HEK293 (cell line): ENCODE results near the gene CYTH4.

Source experiments
- CTCF ChIA-PET: fragments of 350-600 bp; formaldehyde crosslinking; extraction: SDS; loops from one replicate; lab custom pipeline; 2021; ENCODE audit warnings: antibody characterized with exemption; lab: Yijun Ruan, JAX
- POLR2A ChIA-PET: fragments of 300-600 bp; formaldehyde crosslinking; extraction: SDS; loops from one replicate; lab custom pipeline; 2020; ENCODE audit warnings: antibody characterized with exemption, inconsistent platforms; lab: Yijun Ruan, JAX
- H3K27ac ChIP-seq: fragments of 200-500 bp; sonication (Bioruptor generic); 2 replicates; pipeline ENCODE4 v1.5.1; 2014; ENCODE audit warnings: low read depth, low read length, control low read depth, inconsistent platforms; ENCODE audit errors: extremely low read depth
- H3K36me3 ChIP-seq, 2 experiments: fragments of 200-500 bp in 1 of 2; sonication (Bioruptor generic) in 1 of 2; 1 replicate in 1 of 2; 2 replicates in 1 of 2; pipeline ENCODE4 v1.5.1; 2014 to 2017; ENCODE audit warnings: inconsistent platforms in 2 of 2, low read length in 2 of 2; ENCODE audit not compliant: control insufficient read depth in 2 of 2, insufficient read depth in 1 of 2
- H3K4me1 ChIP-seq: fragments of 200-500 bp; sonication (Bioruptor generic); 2 replicates; pipeline ENCODE4 v1.5.1; 2014; ENCODE audit warnings: mild to moderate bottlenecking, low read length, inconsistent platforms; ENCODE audit not compliant: control insufficient read depth, insufficient read depth
- H3K4me3 ChIP-seq: 2 replicates; pipeline ENCODE4 v1.5.1; 2011; ENCODE audit warnings: low read depth, mild to moderate bottlenecking, control low read depth, low read length, moderate library complexity
- H3K9me3 ChIP-seq: fragments of 200-500 bp; sonication (Bioruptor generic); 2 replicates; pipeline ENCODE4 v1.5.1; 2014; ENCODE audit warnings: low read depth, low read length, inconsistent platforms; ENCODE audit not compliant: control insufficient read depth, insufficient read depth
- GLIS1 ChIP-seq: fragments of 450-650 bp; formaldehyde crosslinking; IDR thresholded peaks from 2 replicates; pipeline ENCODE4 v1.5.1; 2016; ENCODE audit warnings: missing biosample characterization, missing genetic modification characterization
- KLF17 ChIP-seq: fragments of 450-650 bp; formaldehyde crosslinking; IDR thresholded peaks from 2 replicates; pipeline ENCODE4 v1.5.1; 2016; ENCODE audit warnings: missing biosample characterization, missing genetic modification characterization
- SALL2 ChIP-seq: fragments of 450-650 bp; formaldehyde crosslinking; IDR thresholded peaks from 2 replicates; pipeline ENCODE4 v1.5.0; 2017; ENCODE audit warnings: missing biosample characterization, mild to moderate bottlenecking, missing genetic modification characterization, borderline replicate concordance
- ZBTB17 ChIP-seq: fragments of 450-650 bp; formaldehyde crosslinking; IDR thresholded peaks from 2 replicates; pipeline ENCODE4 v1.5.1; 2016; ENCODE audit warnings: missing biosample characterization, missing genetic modification characterization
- ZIC2 ChIP-seq: fragments of 450-650 bp; formaldehyde crosslinking; IDR thresholded peaks from 2 replicates; pipeline ENCODE4 v1.5.1; 2016; ENCODE audit warnings: missing biosample characterization, missing genetic modification characterization
- ZNF10 ChIP-seq: fragments of 450-650 bp; formaldehyde crosslinking; IDR thresholded peaks from 2 replicates; pipeline ENCODE4 v1.5.1; 2017; ENCODE audit warnings: missing biosample characterization, missing genetic modification characterization
- ZNF211 ChIP-seq: fragments of 450-650 bp; formaldehyde crosslinking; IDR thresholded peaks from 2 replicates; pipeline ENCODE4 v1.5.1; 2016; ENCODE audit warnings: low read depth, missing biosample characterization, missing genetic modification characterization
- ZNF362 ChIP-seq: fragments of 450-650 bp; formaldehyde crosslinking; IDR thresholded peaks from 2 replicates; pipeline ENCODE4 v1.5.1; 2016; ENCODE audit warnings: missing biosample characterization, missing genetic modification characterization
- ZNF366 ChIP-seq: fragments of 450-650 bp; formaldehyde crosslinking; conservative IDR thresholded peaks from 2 replicates; pipeline ENCODE4 v1.5.1; 2016; ENCODE audit warnings: missing biosample characterization, missing genetic modification characterization
- ZNF555 ChIP-seq: fragments of 450-650 bp; formaldehyde crosslinking; conservative IDR thresholded peaks from 2 replicates; pipeline ENCODE4 v1.5.1; 2017; ENCODE audit warnings: missing biosample characterization, mild to moderate bottlenecking, missing genetic modification characterization, inconsistent platforms
- ZNF624 ChIP-seq: fragments of 450-650 bp; formaldehyde crosslinking; IDR thresholded peaks from 2 replicates; pipeline ENCODE4 v1.5.1; 2017; ENCODE audit warnings: missing biosample characterization, missing genetic modification characterization
- ZNF677 ChIP-seq: fragments of 450-650 bp; IDR thresholded peaks from 2 replicates; pipeline ENCODE4 v1.5.0; 2018; ENCODE audit warnings: missing biosample characterization, mild to moderate bottlenecking, missing genetic modification characterization, moderate library complexity
- ZNF701 ChIP-seq: fragments of 450-650 bp; formaldehyde crosslinking; IDR thresholded peaks from 2 replicates; pipeline ENCODE4 v1.5.1; 2016; ENCODE audit warnings: missing biosample characterization, missing genetic modification characterization
- ZNF707 ChIP-seq: fragments of 450-650 bp; formaldehyde crosslinking; IDR thresholded peaks from 2 replicates; pipeline ENCODE4 v1.5.1; 2016; ENCODE audit warnings: missing biosample characterization, missing genetic modification characterization
- ZNF747 ChIP-seq: fragments of 450-650 bp; formaldehyde crosslinking; IDR thresholded peaks from 2 replicates; pipeline ENCODE4 v1.5.1; 2016; ENCODE audit warnings: missing biosample characterization, missing genetic modification characterization
- ZNF777 ChIP-seq: fragments of 450-650 bp; formaldehyde crosslinking; IDR thresholded peaks from 2 replicates; pipeline ENCODE4 v1.5.1; 2017; ENCODE audit warnings: missing biosample characterization, missing genetic modification characterization, borderline replicate concordance
- ZNF791 ChIP-seq: fragments of 450-650 bp; formaldehyde crosslinking; IDR thresholded peaks from 2 replicates; pipeline ENCODE4 v1.5.1; 2016; ENCODE audit warnings: missing biosample characterization, missing genetic modification characterization
- ZSCAN30 ChIP-seq: fragments of 450-650 bp; IDR thresholded peaks from 2 replicates; pipeline ENCODE4 v1.5.1; 2018; ENCODE audit warnings: missing biosample characterization, mild to moderate bottlenecking, missing genetic modification characterization, moderate library complexity
- TF ChIP-seq, protein P1 (sequence below): fragments of 450-650 bp; formaldehyde crosslinking; IDR thresholded peaks from 2 replicates; pipeline ENCODE4; 2016; ENCODE audit warnings: missing biosample characterization, missing genetic modification characterization
- TF ChIP-seq, protein P2 (sequence below): fragments of 450-650 bp; formaldehyde crosslinking; IDR thresholded peaks from 2 replicates; pipeline ENCODE4 v1.5.1; 2016; ENCODE audit warnings: missing biosample characterization, missing genetic modification characterization
- TF ChIP-seq, protein P3 (sequence below): fragments of 450-650 bp; formaldehyde crosslinking; IDR thresholded peaks from 2 replicates; pipeline ENCODE4 v1.5.1; 2016; ENCODE audit warnings: missing biosample characterization, missing genetic modification characterization
- TF ChIP-seq, protein P4 (sequence below): fragments of 450-650 bp; formaldehyde crosslinking; IDR thresholded peaks from 2 replicates; pipeline ENCODE4 v1.5.1; 2016; ENCODE audit warnings: missing biosample characterization, missing genetic modification characterization

The CYTH4 gene

GRCh38 chr22:37316875-37317371 lies 34.6 kb downstream of the CYTH4 start (continued):
- TF ChIP-seq, protein P1, sequence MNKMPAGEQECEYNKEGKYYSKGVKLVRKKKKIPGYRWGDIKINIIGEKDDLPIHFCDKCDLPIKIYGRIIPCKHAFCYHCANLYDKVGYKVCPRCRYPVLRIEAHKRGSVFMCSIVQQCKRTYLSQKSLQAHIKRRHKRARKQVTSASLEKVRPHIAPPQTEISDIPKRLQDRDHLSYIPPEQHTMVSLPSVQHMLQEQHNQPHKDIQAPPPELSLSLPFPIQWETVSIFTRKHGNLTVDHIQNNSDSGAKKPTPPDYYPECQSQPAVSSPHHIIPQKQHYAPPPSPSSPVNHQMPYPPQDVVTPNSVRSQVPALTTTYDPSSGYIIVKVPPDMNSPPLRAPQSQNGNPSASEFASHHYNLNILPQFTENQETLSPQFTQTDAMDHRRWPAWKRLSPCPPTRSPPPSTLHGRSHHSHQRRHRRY: no peak
- TF ChIP-seq GLIS1 (tag by site-specific recombination) (peak; percentile 73), ZNF747 (tag by site-specific recombination) (no peak), ZIC2 (tag by site-specific recombination) (peak; percentile 69), ZNF366 (tag by site-specific recombination) (0 out of 2 replicates have a peak, but pooled peaks have one; percentile 44), ZBTB17 (tag by site-specific recombination) (0 out of 2 replicates have a peak, but pooled peaks have one; percentile 25), ZSCAN30 (tag by site-specific recombination) (peak; percentile 67; the same call in 1 of the 2 replicates), ZNF362 (no peak), ZNF701 (tag by site-specific recombination) (no peak), KLF17 (tag by site-specific recombination) (0 out of 2 replicates have a peak, but pooled peaks have one; percentile 41)
- TF ChIP-seq, protein P2, sequence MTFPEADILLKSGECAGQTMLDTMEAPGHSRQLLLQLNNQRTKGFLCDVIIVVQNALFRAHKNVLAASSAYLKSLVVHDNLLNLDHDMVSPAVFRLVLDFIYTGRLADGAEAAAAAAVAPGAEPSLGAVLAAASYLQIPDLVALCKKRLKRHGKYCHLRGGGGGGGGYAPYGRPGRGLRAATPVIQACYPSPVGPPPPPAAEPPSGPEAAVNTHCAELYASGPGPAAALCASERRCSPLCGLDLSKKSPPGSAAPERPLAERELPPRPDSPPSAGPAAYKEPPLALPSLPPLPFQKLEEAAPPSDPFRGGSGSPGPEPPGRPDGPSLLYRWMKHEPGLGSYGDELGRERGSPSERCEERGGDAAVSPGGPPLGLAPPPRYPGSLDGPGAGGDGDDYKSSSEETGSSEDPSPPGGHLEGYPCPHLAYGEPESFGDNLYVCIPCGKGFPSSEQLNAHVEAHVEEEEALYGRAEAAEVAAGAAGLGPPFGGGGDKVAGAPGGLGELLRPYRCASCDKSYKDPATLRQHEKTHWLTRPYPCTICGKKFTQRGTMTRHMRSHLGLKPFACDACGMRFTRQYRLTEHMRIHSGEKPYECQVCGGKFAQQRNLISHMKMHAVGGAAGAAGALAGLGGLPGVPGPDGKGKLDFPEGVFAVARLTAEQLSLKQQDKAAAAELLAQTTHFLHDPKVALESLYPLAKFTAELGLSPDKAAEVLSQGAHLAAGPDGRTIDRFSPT (tag by site-specific recombination): 0 out of 2 replicates have a peak, but pooled peaks have one; percentile 33

- Histone ChIP-seq H3K9me3 (no peaks in the 10 kb centered on the region), H3K4me1 (no peaks in the 10 kb centered on the region), H3K4me3 (no peak overlapping the region), H3K27ac (no peak overlapping the region), H3K36me3 (no peaks in the 10 kb centered on the region)
- CTCF ChIA-PET: interaction anchor here (0.5 to 7.0 kb wide), 21 partner anchors 9 to 275 kb away, joined by 3 to 273 read pairs (median 4); no protein-coding TSS in a partner anchor
- TF ChIP-seq SALL2 (no peak), ZNF677 (tag by site-specific recombination) (no peak), GLIS1 (tag by site-specific recombination) (no peak), ZNF777 (tag by site-specific recombination) (no peak), ZNF707 (tag by site-specific recombination) (no peak), ZNF10 (tag by site-specific recombination) (no peak), ZNF555 (tag by site-specific recombination) (no peak), ZNF624 (no peak), ZNF791 (tag by site-specific recombination) (no peak), ZNF211 (no peak), ZNF701 (tag by site-specific recombination) (no peak), ZSCAN30 (tag by site-specific recombination) (no peak)
- TF ChIP-seq, protein P3, sequence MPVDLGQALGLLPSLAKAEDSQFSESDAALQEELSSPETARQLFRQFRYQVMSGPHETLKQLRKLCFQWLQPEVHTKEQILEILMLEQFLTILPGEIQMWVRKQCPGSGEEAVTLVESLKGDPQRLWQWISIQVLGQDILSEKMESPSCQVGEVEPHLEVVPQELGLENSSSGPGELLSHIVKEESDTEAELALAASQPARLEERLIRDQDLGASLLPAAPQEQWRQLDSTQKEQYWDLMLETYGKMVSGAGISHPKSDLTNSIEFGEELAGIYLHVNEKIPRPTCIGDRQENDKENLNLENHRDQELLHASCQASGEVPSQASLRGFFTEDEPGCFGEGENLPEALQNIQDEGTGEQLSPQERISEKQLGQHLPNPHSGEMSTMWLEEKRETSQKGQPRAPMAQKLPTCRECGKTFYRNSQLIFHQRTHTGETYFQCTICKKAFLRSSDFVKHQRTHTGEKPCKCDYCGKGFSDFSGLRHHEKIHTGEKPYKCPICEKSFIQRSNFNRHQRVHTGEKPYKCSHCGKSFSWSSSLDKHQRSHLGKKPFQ (tag by site-specific recombination): no peak
- TF ChIP-seq, protein P4, sequence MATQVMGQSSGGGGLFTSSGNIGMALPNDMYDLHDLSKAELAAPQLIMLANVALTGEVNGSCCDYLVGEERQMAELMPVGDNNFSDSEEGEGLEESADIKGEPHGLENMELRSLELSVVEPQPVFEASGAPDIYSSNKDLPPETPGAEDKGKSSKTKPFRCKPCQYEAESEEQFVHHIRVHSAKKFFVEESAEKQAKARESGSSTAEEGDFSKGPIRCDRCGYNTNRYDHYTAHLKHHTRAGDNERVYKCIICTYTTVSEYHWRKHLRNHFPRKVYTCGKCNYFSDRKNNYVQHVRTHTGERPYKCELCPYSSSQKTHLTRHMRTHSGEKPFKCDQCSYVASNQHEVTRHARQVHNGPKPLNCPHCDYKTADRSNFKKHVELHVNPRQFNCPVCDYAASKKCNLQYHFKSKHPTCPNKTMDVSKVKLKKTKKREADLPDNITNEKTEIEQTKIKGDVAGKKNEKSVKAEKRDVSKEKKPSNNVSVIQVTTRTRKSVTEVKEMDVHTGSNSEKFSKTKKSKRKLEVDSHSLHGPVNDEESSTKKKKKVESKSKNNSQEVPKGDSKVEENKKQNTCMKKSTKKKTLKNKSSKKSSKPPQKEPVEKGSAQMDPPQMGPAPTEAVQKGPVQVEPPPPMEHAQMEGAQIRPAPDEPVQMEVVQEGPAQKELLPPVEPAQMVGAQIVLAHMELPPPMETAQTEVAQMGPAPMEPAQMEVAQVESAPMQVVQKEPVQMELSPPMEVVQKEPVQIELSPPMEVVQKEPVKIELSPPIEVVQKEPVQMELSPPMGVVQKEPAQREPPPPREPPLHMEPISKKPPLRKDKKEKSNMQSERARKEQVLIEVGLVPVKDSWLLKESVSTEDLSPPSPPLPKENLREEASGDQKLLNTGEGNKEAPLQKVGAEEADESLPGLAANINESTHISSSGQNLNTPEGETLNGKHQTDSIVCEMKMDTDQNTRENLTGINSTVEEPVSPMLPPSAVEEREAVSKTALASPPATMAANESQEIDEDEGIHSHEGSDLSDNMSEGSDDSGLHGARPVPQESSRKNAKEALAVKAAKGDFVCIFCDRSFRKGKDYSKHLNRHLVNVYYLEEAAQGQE (tag by site-specific recombination): no peak
- TF ChIP-seq, all 188 proteins: peak for 0
- POLR2A ChIA-PET: interaction anchor here (0.7 kb wide), 1 partner anchor 139 kb away, joined by 4 read pairs; no protein-coding TSS in a partner anchor
Observed at GRCh38 chr22:37317698-37318210, 35.4 kb downstream of the CYTH4 start.
